HepG2 (cell line): Measurements from ENCODE around the gene SDCCAG8.

Experiments
- FOXJ3 ChIP-seq: sonication (generic); formaldehyde crosslinking; IDR thresholded peaks from 2 replicates; pipeline ENCODE4 v1.4.0; 2020; ENCODE audit warnings: missing genetic modification reagents, mild to moderate bottlenecking, borderline replicate concordance
- MYC ChIP-seq: sonication (generic); formaldehyde crosslinking; IDR thresholded peaks from 2 replicates; pipeline ENCODE4 v1.9.0; 2021; ENCODE audit warnings: missing genetic modification reagents, borderline replicate concordance
- XRCC5 ChIP-seq: fragments of 200-400 bp; formaldehyde crosslinking; optimal IDR thresholded peaks from 2 replicates; pipeline ENCODE3; 2017; ENCODE audit warnings: mild to moderate bottlenecking, low read length
- TF ChIP-seq, protein P1 (sequence below), 2 experiments: IDR thresholded peaks; 2 replicates each; pipeline ENCODE4 v1.6.1; 2011 to 2012; ENCODE audit warnings: low read length in 2 of 2, borderline replicate concordance in 1 of 2, low read depth in 1 of 2, mild to moderate bottlenecking in 1 of 2, moderate library complexity in 1 of 2
- TF ChIP-seq, protein P2 (sequence below): sonication (generic); formaldehyde crosslinking; IDR thresholded peaks from 2 replicates; pipeline ENCODE4 v1.5.0; 2020; ENCODE audit warnings: mild to moderate bottlenecking, missing genetic modification reagents, moderate library complexity
- TF ChIP-seq, protein P3 (sequence below): sonication (generic); formaldehyde crosslinking; IDR thresholded peaks from 2 replicates; pipeline ENCODE4 v1.5.1; 2020; ENCODE audit warnings: mild to moderate bottlenecking, missing genetic modification reagents, moderate library complexity

DNA sequence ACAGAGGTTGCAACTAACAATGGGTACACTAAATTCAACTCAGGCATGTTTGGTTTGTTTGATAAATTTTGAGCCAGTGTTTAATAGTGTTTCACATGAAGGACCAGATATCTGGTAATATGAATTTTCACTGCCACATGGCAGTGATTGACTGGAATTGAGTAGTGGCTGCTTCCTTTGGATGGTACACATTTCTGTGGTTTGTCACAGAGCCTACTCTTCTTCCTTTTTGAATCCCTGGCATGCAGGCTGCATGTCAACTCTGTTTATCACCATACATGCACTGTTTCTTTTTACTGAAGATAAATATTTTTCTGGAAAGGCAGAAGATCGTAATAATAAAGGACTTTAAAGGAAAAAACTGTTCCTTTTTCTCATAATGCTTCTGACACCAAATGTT is 35.5 kb downstream of the SDCCAG8 start:
- no peak for TF ChIP-seq XRCC5
- TF ChIP-seq, protein P1, sequence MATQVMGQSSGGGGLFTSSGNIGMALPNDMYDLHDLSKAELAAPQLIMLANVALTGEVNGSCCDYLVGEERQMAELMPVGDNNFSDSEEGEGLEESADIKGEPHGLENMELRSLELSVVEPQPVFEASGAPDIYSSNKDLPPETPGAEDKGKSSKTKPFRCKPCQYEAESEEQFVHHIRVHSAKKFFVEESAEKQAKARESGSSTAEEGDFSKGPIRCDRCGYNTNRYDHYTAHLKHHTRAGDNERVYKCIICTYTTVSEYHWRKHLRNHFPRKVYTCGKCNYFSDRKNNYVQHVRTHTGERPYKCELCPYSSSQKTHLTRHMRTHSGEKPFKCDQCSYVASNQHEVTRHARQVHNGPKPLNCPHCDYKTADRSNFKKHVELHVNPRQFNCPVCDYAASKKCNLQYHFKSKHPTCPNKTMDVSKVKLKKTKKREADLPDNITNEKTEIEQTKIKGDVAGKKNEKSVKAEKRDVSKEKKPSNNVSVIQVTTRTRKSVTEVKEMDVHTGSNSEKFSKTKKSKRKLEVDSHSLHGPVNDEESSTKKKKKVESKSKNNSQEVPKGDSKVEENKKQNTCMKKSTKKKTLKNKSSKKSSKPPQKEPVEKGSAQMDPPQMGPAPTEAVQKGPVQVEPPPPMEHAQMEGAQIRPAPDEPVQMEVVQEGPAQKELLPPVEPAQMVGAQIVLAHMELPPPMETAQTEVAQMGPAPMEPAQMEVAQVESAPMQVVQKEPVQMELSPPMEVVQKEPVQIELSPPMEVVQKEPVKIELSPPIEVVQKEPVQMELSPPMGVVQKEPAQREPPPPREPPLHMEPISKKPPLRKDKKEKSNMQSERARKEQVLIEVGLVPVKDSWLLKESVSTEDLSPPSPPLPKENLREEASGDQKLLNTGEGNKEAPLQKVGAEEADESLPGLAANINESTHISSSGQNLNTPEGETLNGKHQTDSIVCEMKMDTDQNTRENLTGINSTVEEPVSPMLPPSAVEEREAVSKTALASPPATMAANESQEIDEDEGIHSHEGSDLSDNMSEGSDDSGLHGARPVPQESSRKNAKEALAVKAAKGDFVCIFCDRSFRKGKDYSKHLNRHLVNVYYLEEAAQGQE (IDR thresholded peaks at IDR 0.05; ENCODE audit: borderline replicate concordance in 1 of 2, low read depth in 1 of 2, low read length in 2 of 2) = no peak
- TF ChIP-seq, protein P2, sequence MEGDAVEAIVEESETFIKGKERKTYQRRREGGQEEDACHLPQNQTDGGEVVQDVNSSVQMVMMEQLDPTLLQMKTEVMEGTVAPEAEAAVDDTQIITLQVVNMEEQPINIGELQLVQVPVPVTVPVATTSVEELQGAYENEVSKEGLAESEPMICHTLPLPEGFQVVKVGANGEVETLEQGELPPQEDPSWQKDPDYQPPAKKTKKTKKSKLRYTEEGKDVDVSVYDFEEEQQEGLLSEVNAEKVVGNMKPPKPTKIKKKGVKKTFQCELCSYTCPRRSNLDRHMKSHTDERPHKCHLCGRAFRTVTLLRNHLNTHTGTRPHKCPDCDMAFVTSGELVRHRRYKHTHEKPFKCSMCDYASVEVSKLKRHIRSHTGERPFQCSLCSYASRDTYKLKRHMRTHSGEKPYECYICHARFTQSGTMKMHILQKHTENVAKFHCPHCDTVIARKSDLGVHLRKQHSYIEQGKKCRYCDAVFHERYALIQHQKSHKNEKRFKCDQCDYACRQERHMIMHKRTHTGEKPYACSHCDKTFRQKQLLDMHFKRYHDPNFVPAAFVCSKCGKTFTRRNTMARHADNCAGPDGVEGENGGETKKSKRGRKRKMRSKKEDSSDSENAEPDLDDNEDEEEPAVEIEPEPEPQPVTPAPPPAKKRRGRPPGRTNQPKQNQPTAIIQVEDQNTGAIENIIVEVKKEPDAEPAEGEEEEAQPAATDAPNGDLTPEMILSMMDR (CRISPR knock-in tag) = no peak
- TF ChIP-seq FOXJ3 (CRISPR knock-in tag) = no peak
- TF ChIP-seq, protein P3, sequence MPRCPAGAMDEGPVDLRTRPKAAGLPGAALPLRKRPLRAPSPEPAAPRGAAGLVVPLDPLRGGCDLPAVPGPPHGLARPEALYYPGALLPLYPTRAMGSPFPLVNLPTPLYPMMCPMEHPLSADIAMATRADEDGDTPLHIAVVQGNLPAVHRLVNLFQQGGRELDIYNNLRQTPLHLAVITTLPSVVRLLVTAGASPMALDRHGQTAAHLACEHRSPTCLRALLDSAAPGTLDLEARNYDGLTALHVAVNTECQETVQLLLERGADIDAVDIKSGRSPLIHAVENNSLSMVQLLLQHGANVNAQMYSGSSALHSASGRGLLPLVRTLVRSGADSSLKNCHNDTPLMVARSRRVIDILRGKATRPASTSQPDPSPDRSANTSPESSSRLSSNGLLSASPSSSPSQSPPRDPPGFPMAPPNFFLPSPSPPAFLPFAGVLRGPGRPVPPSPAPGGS = no peak
- TF ChIP-seq MYC (CRISPR knock-in tag) = no peak
